Osteoblast (primary cell): ENCODE data around the gene DRC7. TPM values are rescaled to one million over a fixed set of nuclear protein-coding genes. Genes with fewer than 3 reads are reported as not detected.

Source experiments
- DNase-seq: peaks from one replicate; pipeline ENCODE4 v3.0.0; 2011; ENCODE audit warnings: low spot score, mixed read lengths; ENCODE audit not compliant: insufficient read length; ENCODE audit errors: missing footprints
- H2AFZ ChIP-seq: 2 replicates; pipeline ENCODE4 v1.6.0; 2011; ENCODE audit warnings: mild to moderate bottlenecking, low read length
- H3K27ac ChIP-seq: 2 replicates; pipeline ENCODE4 v1.5.1; 2011; ENCODE audit warnings: mild to moderate bottlenecking, low read depth, low read length, moderate library complexity
- H3K27me3 ChIP-seq: 2 replicates; pipeline ENCODE4 v1.6.0; 2012; ENCODE audit warnings: mild to moderate bottlenecking, control low read depth, inconsistent platforms, low read length, moderate library complexity; ENCODE audit not compliant: insufficient read depth
- H3K36me3 ChIP-seq: 2 replicates; pipeline ENCODE4 v1.5.1; 2011; ENCODE audit warnings: mild to moderate bottlenecking, low read length, control low read depth, moderate library complexity; ENCODE audit not compliant: insufficient read depth
- H3K4me1 ChIP-seq: 2 replicates; pipeline ENCODE4 v1.5.1; 2011; ENCODE audit warnings: mild to moderate bottlenecking, low read length, control low read depth, moderate library complexity; ENCODE audit not compliant: insufficient read depth
- H3K4me2 ChIP-seq: 2 replicates; pipeline ENCODE4 v1.6.0; 2011; ENCODE audit warnings: mild to moderate bottlenecking, low read length; ENCODE audit not compliant: insufficient read depth
- H3K4me3 ChIP-seq: fragments of 200-600 bp; sonication (generic); 3 replicates; pipeline ENCODE4 v1.5.1; 2012; ENCODE audit warnings: mild to moderate bottlenecking, low read length, inconsistent platforms; ENCODE audit not compliant: insufficient read depth
- H3K79me2 ChIP-seq: 2 replicates; pipeline ENCODE4 v1.6.0; 2012; ENCODE audit warnings: mild to moderate bottlenecking, low read length, control low read depth, inconsistent platforms; ENCODE audit not compliant: insufficient read depth
- H3K9me3 ChIP-seq: 2 replicates; pipeline ENCODE4 v1.5.1; 2011; ENCODE audit warnings: low read depth, low read length, control low read depth
- H4K20me1 ChIP-seq: 2 replicates; pipeline ENCODE4 v1.6.0; 2012; ENCODE audit warnings: mild to moderate bottlenecking, low read length, control low read depth; ENCODE audit not compliant: insufficient read depth
- total RNA-seq: library from RNA; depleted of rRNA; stranded (reverse); fragments of >200 nt; gene quantifications from 2 replicates; pipeline ENCODE4 v1.2.3, GENCODE V29; 2012
- TF ChIP-seq, protein P1 (sequence below): IDR thresholded peaks from 2 replicates; pipeline ENCODE4 v1.5.1; 2011; ENCODE audit warnings: mild to moderate bottlenecking, low read depth, low read length, moderate library complexity; ENCODE audit errors: extremely low read depth

DRC7 gene
- total RNA-seq, 1 donor: not detected

DNA sequence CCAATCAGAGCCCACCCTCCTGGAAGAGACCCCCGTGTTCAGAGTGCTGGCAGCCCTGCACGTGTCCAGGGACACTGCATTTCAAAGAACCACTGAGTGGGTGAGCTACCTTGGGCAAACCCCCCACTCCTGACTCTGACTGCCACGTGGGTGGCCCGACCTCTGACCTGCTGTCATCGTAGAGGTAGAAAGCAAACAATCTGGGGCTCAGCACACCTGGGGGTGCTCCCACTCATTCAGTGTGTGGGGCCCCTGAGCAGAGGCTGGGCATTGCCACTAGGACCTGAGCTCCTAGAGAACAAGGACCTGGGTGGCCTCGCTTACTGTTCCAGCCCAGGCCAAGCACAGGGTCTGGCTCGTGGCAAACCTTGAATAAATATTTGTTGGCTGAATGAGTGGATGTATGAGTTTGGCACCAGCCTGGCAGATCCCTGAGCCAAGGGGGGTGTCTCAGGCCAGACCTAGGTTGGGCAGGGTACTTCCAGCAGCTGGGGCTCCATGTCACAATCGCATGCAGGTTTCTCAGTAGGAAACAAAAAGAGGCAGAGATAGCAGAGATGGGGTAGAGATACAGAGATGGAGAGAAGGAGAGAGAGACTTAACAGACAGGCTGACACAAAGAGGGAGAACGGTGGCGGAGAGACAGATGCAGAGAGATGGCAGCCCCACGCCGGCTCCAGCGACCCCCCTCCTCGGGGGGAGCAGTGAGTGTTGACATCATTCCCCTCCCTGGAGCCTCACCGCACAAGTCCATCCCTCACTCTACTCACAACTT, 5.4 kb upstream of the DRC7 start:
- H3K4me2 ChIP-seq: no peak overlapping the region
- H3K4me1 ChIP-seq: no peaks in the 10 kb centered on the region
- no peak for DNase-seq
- H3K79me2 ChIP-seq: no peaks in the 10 kb centered on the region
- peaks cover 35% of the 10 kb centered on the region for H3K27me3 ChIP-seq
- H3K9me3 ChIP-seq: no peaks in the 10 kb centered on the region
- no peak overlapping the region for H2AFZ ChIP-seq
- no peak overlapping the region for H3K27ac ChIP-seq
- no peak overlapping the region for H3K4me3 ChIP-seq
- TF ChIP-seq, protein P1, sequence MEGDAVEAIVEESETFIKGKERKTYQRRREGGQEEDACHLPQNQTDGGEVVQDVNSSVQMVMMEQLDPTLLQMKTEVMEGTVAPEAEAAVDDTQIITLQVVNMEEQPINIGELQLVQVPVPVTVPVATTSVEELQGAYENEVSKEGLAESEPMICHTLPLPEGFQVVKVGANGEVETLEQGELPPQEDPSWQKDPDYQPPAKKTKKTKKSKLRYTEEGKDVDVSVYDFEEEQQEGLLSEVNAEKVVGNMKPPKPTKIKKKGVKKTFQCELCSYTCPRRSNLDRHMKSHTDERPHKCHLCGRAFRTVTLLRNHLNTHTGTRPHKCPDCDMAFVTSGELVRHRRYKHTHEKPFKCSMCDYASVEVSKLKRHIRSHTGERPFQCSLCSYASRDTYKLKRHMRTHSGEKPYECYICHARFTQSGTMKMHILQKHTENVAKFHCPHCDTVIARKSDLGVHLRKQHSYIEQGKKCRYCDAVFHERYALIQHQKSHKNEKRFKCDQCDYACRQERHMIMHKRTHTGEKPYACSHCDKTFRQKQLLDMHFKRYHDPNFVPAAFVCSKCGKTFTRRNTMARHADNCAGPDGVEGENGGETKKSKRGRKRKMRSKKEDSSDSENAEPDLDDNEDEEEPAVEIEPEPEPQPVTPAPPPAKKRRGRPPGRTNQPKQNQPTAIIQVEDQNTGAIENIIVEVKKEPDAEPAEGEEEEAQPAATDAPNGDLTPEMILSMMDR: no peak
- no peaks in the 10 kb centered on the region for H4K20me1 ChIP-seq
- no peaks in the 10 kb centered on the region for H3K36me3 ChIP-seq

GRCh38 chr16:57689762-57690558, 4.6 kb upstream of the DRC7 start:
- no peak overlapping the region for H3K4me3 ChIP-seq
- H3K27ac ChIP-seq: no peak overlapping the region
- H3K4me1 ChIP-seq: no peaks in the 10 kb centered on the region
- TF ChIP-seq, protein P1: no peak
- H4K20me1 ChIP-seq: no peaks in the 10 kb centered on the region
- peak; percentile 69 for DNase-seq
- no peak overlapping the region for H3K4me2 ChIP-seq
- H2AFZ ChIP-seq: no peak overlapping the region
- no peaks in the 10 kb centered on the region for H3K9me3 ChIP-seq
- H3K79me2 ChIP-seq: no peaks in the 10 kb centered on the region
- no peaks in the 10 kb centered on the region for H3K36me3 ChIP-seq
- peaks cover 35% of the 10 kb centered on the region for H3K27me3 ChIP-seq

- H3K9me3 ChIP-seq: no peaks in the 10 kb centered on the region
- no peak overlapping the region for H3K4me3 ChIP-seq
- no peak for DNase-seq
- H3K79me2 ChIP-seq: no peaks in the 10 kb centered on the region
- peaks cover 37% of the 10 kb centered on the region for H3K27me3 ChIP-seq
- H3K27ac ChIP-seq: no peak overlapping the region
- H3K36me3 ChIP-seq: no peaks in the 10 kb centered on the region
- H2AFZ ChIP-seq: no peak overlapping the region
- H3K4me2 ChIP-seq: no peak overlapping the region
- H3K4me1 ChIP-seq: no peaks in the 10 kb centered on the region
- TF ChIP-seq, protein P1: no peak
- H4K20me1 ChIP-seq: no peaks in the 10 kb centered on the region
These were observed 3.7 kb upstream of the DRC7 start for GRCh38 chr16:57690782-57691471.
